RWPE1 (cell line): ENCODE measurements around the gene PLCG1.
A peak's percentile ranks its signal among the peaks of the same experiment; 100 is the strongest.

ENCODE experiments used
- CTCF ChIA-PET: fragments of 350-600 bp; sonication (Branson Sonifier 250); formaldehyde crosslinking; extraction: SDS; loops from one replicate; lab custom pipeline; 2021; lab: Yijun Ruan, JAX
- POLR2A ChIA-PET: fragments of 400-600 bp; formaldehyde crosslinking; extraction: SDS; loops from one replicate; lab custom pipeline; 2020; ENCODE audit warnings: antibody characterized with exemption; ENCODE audit not compliant: low non-redundant PET; lab: Yijun Ruan, JAX
- DNase-seq: peaks from one replicate; pipeline ENCODE4 v3.0.0; 2012; ENCODE audit warnings: low spot score
- H3K27ac ChIP-seq: fragments of 450-650 bp; 2 replicates; pipeline ENCODE4 v1.5.1; 2017
- TF ChIP-seq, protein P1 (sequence below): fragments of 450-650 bp; conservative IDR thresholded peaks from 2 replicates; pipeline ENCODE4 v1.5.1; 2017; ENCODE audit warnings: low read depth, mild to moderate bottlenecking

The PLCG1 gene

DNA sequence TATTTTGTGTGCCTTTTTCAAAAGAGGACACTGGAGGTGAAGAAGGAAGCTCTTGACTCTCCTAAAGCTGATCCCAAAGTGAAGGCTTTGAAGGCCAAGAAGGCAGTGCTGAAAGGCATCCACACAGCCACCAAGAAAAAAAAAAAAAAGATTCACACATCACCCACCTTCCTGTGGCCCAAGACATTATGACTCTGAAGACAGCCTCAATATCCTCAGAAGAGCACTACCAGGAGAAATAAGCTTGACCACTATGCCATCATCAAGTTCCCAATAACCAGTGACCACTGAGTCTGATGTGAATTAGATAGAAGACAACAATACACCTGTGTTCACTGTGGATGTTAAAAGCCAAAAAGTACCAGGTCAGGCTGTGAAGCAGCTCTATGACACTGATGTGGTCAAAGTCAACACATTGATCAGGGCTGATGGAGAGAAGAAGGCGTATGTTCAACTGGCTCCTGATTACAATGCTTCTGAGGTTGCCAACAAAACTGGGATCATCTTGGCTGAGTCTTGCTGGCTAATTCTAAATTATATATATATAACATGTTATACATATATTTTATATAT is 59.4 kb downstream of the PLCG1 start:
- TF ChIP-seq, protein P1, sequence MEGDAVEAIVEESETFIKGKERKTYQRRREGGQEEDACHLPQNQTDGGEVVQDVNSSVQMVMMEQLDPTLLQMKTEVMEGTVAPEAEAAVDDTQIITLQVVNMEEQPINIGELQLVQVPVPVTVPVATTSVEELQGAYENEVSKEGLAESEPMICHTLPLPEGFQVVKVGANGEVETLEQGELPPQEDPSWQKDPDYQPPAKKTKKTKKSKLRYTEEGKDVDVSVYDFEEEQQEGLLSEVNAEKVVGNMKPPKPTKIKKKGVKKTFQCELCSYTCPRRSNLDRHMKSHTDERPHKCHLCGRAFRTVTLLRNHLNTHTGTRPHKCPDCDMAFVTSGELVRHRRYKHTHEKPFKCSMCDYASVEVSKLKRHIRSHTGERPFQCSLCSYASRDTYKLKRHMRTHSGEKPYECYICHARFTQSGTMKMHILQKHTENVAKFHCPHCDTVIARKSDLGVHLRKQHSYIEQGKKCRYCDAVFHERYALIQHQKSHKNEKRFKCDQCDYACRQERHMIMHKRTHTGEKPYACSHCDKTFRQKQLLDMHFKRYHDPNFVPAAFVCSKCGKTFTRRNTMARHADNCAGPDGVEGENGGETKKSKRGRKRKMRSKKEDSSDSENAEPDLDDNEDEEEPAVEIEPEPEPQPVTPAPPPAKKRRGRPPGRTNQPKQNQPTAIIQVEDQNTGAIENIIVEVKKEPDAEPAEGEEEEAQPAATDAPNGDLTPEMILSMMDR = no peak
- ChIA-PET POLR2A (no interaction called here), CTCF (interaction anchor here (0.6 to 0.8 kb wide), 3 partner anchors 24 to 470 kb away, joined by 3 to 10 read pairs (median 4); no protein-coding TSS in a partner anchor)
- DNase-seq = no peak
- H3K27ac ChIP-seq = no peak overlapping the region

DNA sequence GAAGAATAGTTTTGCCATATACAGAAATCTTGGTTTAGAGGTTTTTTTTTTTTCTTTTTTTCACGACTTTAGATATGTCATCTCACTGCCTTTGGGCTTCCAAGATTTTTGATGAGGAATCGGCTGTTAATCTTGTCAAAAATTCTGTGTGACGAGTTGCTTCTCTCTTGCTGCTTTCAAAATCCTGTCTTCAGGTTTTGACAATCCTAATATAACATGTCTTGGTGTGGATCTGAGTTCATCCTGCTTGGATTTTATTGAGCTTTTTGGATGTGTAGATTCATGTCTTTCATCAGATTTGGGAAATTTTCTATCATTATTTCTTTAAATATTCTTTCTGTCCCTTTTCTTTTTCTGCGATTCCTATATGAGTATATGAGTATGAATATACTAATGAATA is 61.1 kb downstream of the PLCG1 start:
- TF ChIP-seq, protein P1 = no peak
- no peak for DNase-seq
- ChIA-PET CTCF (interaction anchor here (0.6 to 0.7 kb wide), 3 partner anchors 207 to 690 kb away, joined by 3 to 8 read pairs (median 4); no protein-coding TSS in a partner anchor), POLR2A (no interaction called here)
- no peak overlapping the region for H3K27ac ChIP-seq

DNA sequence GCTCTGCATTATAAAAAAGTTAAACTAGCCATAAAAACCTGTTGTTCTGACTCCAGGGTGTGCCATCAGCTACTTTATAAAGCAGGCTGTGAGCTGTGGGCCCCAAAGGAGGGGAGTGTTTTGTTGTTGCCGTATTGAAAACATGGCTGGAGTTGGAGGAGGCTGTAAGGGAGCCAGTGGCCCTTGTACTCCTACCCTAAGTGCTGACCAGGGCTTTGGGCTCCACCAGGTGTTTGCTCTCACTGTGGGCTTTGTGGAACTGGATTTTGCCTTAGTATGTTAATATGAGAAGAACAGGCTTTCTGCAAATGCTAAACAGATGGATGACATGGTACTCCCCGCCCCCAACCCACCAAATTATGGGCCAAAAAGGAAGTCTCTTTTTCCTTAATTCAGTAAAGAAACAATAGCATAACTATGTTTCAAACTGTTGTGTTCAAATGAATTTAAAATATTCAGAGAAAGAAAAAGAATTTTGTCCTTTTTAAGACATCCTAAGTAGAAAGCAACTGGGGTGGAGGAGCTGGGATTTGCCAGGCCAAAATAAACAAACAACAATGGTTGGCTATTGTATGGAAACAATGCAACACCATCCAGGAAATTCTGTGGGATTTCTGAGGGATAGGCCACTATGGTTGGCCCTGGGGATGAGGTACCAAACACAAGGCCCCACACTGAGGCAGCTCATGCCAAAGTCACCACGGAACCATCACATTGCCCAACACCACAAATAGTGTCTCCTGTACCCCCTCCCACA is 63.3 kb downstream of the PLCG1 start:
- CTCF ChIA-PET = interaction anchor here (0.6 to 0.9 kb wide), 3 partner anchors 27 to 872 kb away, joined by 3 to 5 read pairs (median 3); no protein-coding TSS in a partner anchor
- DNase-seq = no peak
- H3K27ac ChIP-seq = no peak overlapping the region
- POLR2A ChIA-PET = no interaction called here
- TF ChIP-seq, protein P1 = no peak

DNA sequence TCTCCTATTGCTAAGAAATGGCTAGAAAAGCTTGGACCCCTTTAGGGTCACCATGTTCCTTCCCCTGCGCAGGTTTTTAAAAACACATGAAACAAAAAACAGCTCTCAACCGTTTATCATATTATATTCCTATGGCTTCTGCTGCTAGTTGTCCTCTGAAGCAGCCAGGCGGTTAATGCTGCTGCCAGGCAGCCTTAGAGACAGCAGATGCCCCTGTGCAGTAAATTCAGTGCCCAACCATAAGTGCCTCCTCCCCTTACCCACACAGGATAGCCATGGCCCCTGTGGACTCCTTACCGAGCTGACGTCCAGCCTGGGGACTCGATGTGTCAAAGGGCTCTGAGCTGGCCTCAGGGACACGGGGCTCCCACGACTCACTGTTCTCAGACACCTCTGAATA is 64.4 kb downstream of the PLCG1 start:
- TF ChIP-seq, protein P1 = no peak
- DNase-seq = no peak
- ChIA-PET POLR2A (no interaction called here), CTCF (interaction anchor here (0.5 to 1.0 kb wide), 2 partner anchors 67 to 138 kb away, joined by 3 to 5 read pairs; no protein-coding TSS in a partner anchor)
- peak overlapping the region; percentile 9 for H3K27ac ChIP-seq

DNA sequence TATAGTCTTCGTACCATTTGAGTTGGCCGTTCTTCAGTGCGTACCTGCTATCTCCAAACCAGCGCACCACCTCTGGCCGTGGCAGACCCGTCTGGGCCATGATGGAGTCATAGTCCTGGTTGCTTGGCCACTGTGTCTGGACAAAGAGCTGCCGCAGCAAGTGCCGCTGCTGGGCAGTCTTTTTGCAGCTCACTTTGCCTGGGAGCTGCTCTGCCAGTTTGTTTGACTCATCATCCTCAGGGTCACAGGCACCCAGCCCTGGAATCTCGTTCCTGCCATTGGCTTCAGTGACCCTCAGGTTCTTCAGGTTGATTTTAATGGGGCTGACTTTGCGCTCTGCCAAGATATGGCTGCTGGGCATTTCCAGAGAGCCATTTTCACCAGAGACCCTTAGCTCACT is 65.1 kb downstream of the PLCG1 start:
- H3K27ac ChIP-seq = peak overlapping the region; percentile 9
- TF ChIP-seq, protein P1 = no peak
- CTCF ChIA-PET = interaction anchor here (0.5 to 1.0 kb wide), 3 partner anchors 17 to 137 kb away, joined by 3 to 5 read pairs (median 3); no protein-coding TSS in a partner anchor
- POLR2A ChIA-PET = no interaction called here
- no peak for DNase-seq

DNA sequence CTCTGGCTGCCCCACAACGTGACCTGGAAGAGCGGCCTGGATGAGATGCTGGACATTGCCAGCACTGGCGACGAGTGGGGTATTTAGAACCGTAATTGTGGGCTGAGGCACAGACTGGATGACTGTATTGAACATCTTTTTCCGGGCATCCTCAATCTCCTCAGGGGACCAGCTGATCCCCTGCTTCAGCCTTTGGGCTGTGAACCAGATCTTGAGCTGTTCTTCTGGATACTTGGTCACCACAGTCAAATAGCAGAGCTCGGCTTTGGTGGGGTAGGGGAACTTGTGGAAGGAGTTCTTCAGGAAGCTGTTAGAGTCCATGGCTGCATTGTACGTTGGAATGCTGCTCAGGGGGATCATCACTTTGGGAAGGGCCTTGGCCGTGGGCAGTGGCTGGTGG is 66.3 kb downstream of the PLCG1 start:
- no peak for DNase-seq
- TF ChIP-seq, protein P1 = no peak
- no peak overlapping the region for H3K27ac ChIP-seq
- CTCF ChIA-PET = no interaction called here
- POLR2A ChIA-PET = no interaction called here
